Measurements from ENCODE around the gene LIN37. TPM values are rescaled to one million over a fixed set of nuclear protein-coding genes. Genes with fewer than 3 reads are reported as not detected.

LIN37 gene
- total RNA-seq, 1 experiment from 2014 or later, result 6.4 TPM

GRCh38 chr19:35734889-35735288 is 13.5 kb upstream of the LIN37 start (continued):
- TF ChIP-seq, protein P1, sequence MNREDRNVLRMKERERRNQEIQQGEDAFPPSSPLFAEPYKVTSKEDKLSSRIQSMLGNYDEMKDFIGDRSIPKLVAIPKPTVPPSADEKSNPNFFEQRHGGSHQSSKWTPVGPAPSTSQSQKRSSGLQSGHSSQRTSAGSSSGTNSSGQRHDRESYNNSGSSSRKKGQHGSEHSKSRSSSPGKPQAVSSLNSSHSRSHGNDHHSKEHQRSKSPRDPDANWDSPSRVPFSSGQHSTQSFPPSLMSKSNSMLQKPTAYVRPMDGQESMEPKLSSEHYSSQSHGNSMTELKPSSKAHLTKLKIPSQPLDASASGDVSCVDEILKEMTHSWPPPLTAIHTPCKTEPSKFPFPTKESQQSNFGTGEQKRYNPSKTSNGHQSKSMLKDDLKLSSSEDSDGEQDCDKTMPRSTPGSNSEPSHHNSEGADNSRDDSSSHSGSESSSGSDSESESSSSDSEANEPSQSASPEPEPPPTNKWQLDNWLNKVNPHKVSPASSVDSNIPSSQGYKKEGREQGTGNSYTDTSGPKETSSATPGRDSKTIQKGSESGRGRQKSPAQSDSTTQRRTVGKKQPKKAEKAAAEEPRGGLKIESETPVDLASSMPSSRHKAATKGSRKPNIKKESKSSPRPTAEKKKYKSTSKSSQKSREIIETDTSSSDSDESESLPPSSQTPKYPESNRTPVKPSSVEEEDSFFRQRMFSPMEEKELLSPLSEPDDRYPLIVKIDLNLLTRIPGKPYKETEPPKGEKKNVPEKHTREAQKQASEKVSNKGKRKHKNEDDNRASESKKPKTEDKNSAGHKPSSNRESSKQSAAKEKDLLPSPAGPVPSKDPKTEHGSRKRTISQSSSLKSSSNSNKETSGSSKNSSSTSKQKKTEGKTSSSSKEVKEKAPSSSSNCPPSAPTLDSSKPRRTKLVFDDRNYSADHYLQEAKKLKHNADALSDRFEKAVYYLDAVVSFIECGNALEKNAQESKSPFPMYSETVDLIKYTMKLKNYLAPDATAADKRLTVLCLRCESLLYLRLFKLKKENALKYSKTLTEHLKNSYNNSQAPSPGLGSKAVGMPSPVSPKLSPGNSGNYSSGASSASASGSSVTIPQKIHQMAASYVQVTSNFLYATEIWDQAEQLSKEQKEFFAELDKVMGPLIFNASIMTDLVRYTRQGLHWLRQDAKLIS (CRISPR knock-in tag; IDR thresholded peaks at IDR 0.05; ENCODE audit: borderline replicate concordance), result no peak
- TF ChIP-seq ZNF532 (CRISPR knock-in tag; IDR thresholded peaks at IDR 0.05; ENCODE audit: borderline replicate concordance), result no peak
- no peak for TF ChIP-seq NR3C1 (CRISPR knock-in tag; conservative IDR thresholded peaks at IDR 0.05; ENCODE audit: low read depth)
- no peak for TF ChIP-seq ZNF232 (CRISPR knock-in tag; IDR thresholded peaks at IDR 0.05)
- TF ChIP-seq RORB (CRISPR knock-in tag; IDR thresholded peaks at IDR 0.05), result no peak
- TF ChIP-seq, protein P2, sequence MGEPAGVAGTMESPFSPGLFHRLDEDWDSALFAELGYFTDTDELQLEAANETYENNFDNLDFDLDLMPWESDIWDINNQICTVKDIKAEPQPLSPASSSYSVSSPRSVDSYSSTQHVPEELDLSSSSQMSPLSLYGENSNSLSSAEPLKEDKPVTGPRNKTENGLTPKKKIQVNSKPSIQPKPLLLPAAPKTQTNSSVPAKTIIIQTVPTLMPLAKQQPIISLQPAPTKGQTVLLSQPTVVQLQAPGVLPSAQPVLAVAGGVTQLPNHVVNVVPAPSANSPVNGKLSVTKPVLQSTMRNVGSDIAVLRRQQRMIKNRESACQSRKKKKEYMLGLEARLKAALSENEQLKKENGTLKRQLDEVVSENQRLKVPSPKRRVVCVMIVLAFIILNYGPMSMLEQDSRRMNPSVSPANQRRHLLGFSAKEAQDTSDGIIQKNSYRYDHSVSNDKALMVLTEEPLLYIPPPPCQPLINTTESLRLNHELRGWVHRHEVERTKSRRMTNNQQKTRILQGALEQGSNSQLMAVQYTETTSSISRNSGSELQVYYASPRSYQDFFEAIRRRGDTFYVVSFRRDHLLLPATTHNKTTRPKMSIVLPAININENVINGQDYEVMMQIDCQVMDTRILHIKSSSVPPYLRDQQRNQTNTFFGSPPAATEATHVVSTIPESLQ (CRISPR knock-in tag; IDR thresholded peaks at IDR 0.05), result no peak
- TF ChIP-seq ZNF263 (CRISPR knock-in tag; IDR thresholded peaks at IDR 0.05; ENCODE audit: low read depth), result no peak
- TF ChIP-seq ZBTB21 (CRISPR knock-in tag; IDR thresholded peaks at IDR 0.05; ENCODE audit: borderline replicate concordance), result no peak
- TF ChIP-seq PREB (CRISPR knock-in tag; IDR thresholded peaks at IDR 0.05; ENCODE audit: borderline replicate concordance), result no peak

GRCh38 chr19:35736913-35737886 is 11.2 kb upstream of the LIN37 start:
- POLR2A ChIA-PET, result no interaction called here
- Mint-ChIP-seq H3K27ac (no peak overlapping the region), H3K9me3 (no peaks in the 10 kb centered on the region), H3K27me3 (ENCODE audit: low read depth) (no peaks in the 10 kb centered on the region), H3K36me3 (peaks cover 28% of the 10 kb centered on the region), H3K4me1 (peaks cover 4% of the 10 kb centered on the region), H3K4me3 (no peak overlapping the region)
- ATAC-seq, result no peak
- TF ChIP-seq, protein P3, sequence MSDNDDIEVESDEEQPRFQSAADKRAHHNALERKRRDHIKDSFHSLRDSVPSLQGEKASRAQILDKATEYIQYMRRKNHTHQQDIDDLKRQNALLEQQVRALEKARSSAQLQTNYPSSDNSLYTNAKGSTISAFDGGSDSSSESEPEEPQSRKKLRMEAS (CRISPR knock-in tag; IDR thresholded peaks at IDR 0.05), result no peak
- TF ChIP-seq, protein P4, sequence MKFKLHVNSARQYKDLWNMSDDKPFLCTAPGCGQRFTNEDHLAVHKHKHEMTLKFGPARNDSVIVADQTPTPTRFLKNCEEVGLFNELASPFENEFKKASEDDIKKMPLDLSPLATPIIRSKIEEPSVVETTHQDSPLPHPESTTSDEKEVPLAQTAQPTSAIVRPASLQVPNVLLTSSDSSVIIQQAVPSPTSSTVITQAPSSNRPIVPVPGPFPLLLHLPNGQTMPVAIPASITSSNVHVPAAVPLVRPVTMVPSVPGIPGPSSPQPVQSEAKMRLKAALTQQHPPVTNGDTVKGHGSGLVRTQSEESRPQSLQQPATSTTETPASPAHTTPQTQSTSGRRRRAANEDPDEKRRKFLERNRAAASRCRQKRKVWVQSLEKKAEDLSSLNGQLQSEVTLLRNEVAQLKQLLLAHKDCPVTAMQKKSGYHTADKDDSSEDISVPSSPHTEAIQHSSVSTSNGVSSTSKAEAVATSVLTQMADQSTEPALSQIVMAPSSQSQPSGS (CRISPR knock-in tag; IDR thresholded peaks at IDR 0.05; ENCODE audit: borderline replicate concordance, low read depth), result no peak
- TF ChIP-seq FOXK1 (CRISPR knock-in tag; IDR thresholded peaks at IDR 0.05) (no peak), OVOL2 (CRISPR knock-in tag; IDR thresholded peaks at IDR 0.05; ENCODE audit: borderline replicate concordance) (no peak), RORB (CRISPR knock-in tag; IDR thresholded peaks at IDR 0.05) (no peak), KAT7 (CRISPR knock-in tag; IDR thresholded peaks at IDR 0.05; ENCODE audit: borderline replicate concordance) (no peak), ZNF219 (CRISPR knock-in tag; IDR thresholded peaks at IDR 0.05; ENCODE audit: borderline replicate concordance) (no peak), ZNF671 (CRISPR knock-in tag; IDR thresholded peaks at IDR 0.05) (no peak)
- DNase-seq (ENCODE audit: low spot score), result no peak
- CTCF ChIA-PET, result interaction anchor here (0.6 to 2.2 kb wide), 5 partner anchors 11 to 128 kb away, joined by 3 to 5 read pairs (median 3); partner anchors contain the start of gene LIN37
